ENCODE data around the gene IRX4. TPM values are rescaled to one million over a fixed set of nuclear protein-coding genes. Genes with fewer than 3 reads are reported as not detected.

Gene IRX4
- total RNA-seq, 1 donor from 2014 or later = 6.0 TPM

- DNase-seq = no peak
These were observed 8.7 kb upstream of the IRX4 start for GRCh38 chr5:1891391-1891790.

GRCh38 chr5:1890296-1890695 is 7.6 kb upstream of the IRX4 start:
- DNase-seq = no peak

DNA sequence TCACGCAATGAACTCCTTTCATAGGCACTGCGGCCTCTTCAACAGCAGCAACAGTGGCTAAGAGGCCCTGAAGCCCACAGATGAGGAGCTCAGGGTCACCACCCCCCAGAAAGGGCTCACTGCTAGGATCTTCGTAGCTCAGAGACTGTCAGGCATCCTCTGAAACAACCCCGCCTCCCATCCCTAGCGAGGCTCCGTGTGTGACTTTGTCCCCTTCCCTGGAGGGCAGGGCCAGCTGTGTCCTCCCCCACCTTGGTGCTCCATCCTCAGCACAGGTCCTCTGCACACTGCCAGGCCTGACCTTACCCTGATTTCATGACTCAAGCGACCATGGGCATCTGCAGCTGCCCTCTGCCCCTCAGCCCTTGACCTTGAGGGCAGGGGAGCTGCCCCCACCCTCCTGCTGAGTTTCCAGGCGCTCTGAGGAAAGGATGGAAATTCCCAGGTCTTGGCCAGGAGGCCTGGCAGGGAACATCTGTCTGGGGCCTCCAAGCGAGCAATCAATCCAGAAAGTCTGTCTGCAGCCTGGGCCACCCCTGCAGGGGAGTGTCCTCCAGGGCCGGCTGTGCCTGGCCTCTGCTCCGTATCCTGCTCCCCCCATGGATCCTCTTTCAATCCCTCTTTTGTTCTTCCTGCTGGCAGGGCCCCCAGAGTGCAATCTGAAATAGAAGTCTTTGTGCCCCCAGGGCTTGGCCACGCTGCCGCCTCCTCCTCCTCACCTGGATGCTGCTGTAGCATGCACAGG is 6.8 kb upstream of the IRX4 start:
- DNase-seq = no peak

DNA sequence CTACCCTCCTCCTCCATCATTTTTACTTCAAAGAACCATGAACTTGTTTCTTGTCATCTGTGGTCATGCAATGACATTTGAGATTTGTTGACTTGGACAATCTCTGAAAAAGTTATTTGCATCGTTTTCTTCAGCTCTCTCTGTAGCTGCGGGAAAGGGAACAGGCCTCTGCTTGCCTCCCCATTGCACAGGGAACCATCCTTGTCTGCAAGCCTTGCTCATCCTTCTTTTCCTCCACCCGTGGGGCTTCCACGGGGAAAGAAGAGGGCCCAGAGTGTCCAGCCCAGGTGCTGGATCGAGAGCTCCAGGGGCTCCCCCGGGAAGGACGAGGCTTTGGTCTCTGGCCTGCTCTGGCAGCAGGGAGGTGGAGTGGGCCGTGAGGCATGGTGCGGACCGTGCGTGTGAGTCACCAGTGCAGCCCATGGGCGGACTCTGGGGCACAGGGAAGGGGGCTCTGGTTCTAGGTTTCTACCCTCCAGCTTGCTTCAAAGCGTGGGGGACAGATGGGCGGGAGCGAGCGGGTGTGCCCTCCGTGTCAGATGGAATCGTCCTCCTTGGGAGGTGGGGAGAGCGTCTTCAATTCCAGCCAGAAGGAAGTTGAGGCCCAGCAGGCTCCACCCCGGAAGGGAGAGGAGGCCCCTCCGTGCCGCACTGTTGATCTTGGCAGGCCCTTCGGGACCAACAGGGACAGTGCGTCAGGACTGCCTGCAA is 6.0 kb upstream of the IRX4 start:
- DNase-seq = no peak

DNA sequence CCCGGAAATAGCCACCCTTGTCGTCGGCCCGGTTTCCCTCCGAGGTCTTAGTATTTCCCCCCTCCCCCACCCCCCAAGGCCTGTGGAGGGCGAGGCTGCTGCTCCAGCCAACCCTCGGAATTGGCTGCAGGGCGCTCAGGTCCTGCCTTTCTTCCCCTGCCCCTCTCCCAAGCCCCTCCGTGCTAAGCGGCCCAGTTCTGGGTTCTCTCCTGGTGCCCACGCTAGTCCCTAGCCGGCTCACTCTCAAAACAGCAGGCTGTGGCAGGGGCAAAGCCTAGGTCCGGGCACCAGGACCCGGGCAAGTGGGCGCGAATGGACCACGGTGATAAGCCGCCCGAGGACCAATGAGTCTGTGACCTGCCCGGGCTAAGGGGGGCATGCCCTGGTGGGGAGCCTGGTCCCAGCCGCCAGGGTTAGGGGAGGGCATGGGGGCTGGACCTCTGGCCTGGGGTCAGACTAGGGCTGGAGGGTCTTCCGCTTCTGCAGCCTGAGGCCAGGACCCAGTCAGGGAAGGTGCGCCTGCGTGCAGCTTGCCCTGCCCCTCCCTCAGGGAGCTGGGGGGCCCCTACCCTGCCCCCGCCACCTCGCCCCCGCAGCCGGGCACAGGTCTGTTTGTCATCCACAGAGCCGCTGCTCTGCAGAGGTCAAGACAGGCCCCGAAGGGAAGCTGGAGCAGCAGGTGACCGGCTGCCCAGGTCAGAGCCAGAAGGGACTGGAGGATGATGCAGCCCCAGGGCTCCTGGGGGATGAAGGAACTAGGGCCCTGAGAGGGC is 5.0 kb upstream of the IRX4 start:
- no peak for DNase-seq

- no peak for DNase-seq
These were observed 4.3 kb upstream of the IRX4 start for GRCh38 chr5:1886846-1887587.

GRCh38 chr5:1885868-1886845 is 3.4 kb upstream of the IRX4 start:
- DNase-seq = no peak

GRCh38 chr5:1885404-1885755 is 2.7 kb upstream of the IRX4 start:
- no peak for DNase-seq

GRCh38 chr5:1884678-1885403 is 2.1 kb upstream of the IRX4 start:
- no peak for DNase-seq

DNA sequence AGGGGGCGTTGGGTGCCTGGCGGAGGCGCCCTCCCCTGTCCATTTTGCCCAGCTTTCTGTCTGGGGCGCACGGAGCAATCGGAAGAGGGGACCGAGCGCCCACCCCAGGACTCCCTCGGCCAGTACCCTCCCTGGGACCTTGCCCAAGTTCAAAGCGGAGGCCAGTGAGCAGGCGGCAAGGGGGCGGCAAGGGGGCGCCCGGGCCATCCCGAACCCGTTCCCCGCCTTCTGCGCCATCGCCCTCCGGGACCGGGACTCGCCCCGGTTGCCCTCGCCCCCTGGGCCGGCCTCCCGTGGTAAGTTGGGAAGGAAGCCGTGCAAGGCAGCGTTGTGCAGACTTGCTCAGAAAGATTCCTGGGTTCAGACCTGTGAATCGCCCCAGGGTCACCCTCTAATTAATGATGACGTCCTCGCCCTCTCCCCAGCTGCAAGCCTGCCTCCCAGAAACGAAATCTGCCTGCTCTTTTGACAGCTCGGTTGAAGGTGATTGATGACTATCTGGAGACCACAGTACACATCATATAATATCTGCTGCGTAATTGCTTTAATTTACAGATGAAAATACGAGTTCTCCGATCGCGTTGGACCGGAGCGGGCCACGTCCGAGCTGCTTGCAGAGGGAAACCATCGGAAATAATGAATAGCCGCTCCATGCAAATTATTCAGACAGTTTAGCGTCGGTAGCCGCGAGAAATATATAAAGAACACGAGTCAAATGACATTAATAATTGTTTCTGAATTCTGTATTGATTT is 1.4 kb upstream of the IRX4 start:
- DNase-seq = peak; percentile 8

- DNase-seq = no peak
These were observed 597 bp upstream of the IRX4 start for GRCh38 chr5:1883120-1883924.

- no peak for DNase-seq
These were observed 891 bp downstream of the IRX4 start for GRCh38 chr5:1881731-1882336.

GRCh38 chr5:1881098-1881572 is 1.6 kb downstream of the IRX4 start:
- no peak for DNase-seq

GRCh38 chr5:1880377-1881025 is 2.2 kb downstream of the IRX4 start:
- no peak for DNase-seq

- DNase-seq = no peak
These were observed 3.1 kb downstream of the IRX4 start for GRCh38 chr5:1879292-1880263.

- no peak for DNase-seq
These were observed 4.5 kb downstream of the IRX4 start for GRCh38 chr5:1878050-1878849.
